GM19099 (cell line): ENCODE data around the gene KIRREL1.

Source experiments
- POLR2A ChIP-seq: IDR thresholded peaks from 3 replicates; pipeline ENCODE4 v1.6.1; 2011; ENCODE audit warnings: low read depth; ENCODE audit not compliant: insufficient read length; ENCODE audit errors: extremely low read depth

The KIRREL1 gene

DNA sequence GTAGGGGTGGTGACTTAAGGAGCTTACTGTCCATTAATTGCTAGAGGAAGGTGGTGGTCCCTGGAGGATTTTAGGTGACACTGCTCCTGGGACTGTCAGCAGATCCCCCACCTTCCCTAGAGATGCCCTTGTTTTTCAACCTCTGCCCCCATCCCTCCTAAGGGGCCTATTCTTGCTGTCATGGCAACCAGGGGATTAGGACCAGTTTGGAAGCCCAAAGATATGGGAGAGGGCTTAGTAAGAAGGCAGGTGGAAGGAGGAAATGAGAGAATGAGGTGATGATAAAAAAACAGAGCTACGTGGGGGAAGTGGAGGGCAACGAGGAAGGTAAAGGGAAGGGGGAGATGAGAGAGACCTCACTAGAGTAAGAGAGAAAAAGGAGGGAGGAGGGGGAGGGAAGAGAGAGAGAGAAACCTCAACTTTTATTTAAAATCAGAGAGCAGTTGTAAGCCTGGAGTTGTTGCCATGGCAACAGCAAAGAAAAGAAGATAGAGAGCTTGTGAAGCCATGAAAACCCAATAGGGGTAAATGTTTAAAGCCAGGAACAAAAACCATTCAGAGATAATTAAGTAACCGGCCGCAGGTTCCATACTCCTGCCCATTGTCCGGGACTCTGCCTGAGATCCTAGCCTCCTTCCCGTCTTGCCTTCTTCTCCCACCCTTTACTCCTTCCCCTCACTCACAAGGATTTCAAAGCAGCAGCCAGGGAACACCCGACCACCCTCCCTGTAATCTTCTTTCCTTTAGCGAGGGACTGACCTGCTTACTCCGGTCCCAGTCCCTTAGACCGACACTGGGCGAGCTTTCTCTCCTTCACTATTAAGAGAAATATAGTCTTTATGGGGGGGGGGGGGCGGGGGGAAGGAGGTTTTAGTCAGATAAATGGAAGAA, 20.6 kb downstream of the KIRREL1 start:
- TF ChIP-seq POLR2A: no peak

DNA sequence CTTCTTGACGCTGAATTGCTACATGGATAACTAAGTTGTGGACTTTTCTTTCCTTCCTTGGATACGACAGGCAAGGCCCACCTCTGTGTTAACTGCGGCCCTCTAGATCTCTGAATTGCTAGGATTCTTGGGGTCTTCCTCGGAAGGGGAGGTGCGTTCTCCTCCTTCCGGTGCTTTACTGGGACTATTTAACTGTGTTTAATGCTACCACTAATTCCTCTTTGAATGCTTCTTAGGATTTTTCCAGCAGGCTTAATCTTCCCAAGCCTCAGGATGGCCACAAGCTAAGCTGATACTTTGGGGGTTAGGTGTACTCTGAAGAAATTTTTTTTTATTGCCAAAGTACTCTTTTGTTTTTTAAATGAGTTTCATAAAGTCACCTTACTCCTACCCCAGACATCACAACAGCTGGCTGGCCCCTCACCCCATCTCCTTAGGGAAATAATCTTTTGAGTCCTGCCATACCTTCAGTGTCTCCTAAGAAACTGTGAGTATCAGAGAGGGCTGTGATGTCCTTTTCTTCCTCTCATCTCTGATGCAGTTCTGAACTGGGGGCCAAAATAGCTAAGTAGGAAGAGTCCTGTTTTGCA, 21.4 kb downstream of the KIRREL1 start:
- no peak for TF ChIP-seq POLR2A

DNA sequence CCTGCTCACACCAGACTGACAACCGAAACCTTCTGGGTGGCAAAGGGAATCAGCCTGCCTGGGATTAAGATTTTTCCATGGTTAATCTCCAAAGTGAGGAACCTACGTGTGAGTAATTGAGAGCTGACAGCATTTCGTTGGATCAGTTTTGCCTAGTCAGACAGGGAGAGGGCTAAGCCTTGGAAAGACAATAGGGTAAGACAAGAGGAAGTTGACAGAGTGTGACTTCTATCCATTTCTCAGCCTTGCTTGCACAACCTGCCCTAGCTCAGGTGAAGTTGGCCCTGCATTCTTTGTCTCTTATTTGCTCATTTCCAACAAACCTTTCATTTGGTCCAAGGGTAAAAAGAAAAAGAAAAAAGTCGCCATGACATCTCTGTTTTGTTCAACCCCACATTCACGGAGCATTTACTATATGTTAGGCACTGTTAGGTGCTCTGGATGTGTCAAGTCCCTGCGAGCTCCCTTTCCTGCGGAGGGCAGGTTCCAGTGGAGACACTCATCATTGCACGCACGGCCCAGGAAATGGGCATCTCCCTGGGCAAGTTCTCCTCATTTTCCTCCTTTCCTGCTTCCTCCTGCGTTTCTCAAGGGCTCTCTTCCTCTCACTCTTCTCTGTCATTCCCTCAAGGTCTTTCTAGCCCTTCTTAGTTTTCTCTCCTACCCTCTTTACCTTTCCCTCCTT, 23.3 kb downstream of the KIRREL1 start:
- TF ChIP-seq POLR2A: no peak

DNA sequence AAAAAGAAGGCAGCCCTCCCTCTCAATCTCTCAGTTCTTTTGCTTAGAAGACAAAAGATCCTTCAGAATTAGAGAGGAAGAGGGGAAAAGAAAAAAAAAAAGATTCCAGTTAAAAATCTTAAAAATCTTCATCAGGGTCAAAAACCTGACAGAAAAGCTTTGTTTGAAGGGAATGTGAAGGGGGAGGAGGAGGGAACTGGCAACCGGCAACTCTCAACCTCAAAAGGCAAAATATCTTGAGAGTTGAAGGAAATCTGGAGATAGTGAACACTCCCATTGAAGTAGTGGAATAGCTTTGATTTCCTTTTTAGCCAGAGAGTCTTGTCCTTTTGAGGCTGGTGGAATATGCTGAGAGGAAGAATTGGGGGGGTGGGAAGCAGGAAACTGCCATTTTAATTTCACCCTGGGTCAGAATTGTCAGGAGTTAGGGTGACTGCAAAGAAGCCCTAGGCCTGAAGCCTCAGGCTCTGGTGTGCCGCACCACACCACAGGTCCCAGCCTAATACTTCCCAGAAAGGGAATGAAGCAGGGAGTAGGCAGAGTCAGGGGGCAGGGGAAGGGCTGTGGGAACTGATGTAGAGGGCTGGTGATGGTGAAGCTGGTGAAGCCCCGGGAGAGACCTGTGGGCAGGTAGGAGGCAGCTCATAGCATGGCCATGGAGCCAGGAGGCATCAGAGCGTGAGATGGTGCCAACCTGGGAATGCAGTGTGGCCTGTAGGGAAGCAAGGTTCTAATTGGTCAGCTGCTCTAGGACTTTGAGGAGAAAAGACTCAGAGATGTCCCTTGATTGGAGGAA, 24.6 kb downstream of the KIRREL1 start:
- no peak for TF ChIP-seq POLR2A

DNA sequence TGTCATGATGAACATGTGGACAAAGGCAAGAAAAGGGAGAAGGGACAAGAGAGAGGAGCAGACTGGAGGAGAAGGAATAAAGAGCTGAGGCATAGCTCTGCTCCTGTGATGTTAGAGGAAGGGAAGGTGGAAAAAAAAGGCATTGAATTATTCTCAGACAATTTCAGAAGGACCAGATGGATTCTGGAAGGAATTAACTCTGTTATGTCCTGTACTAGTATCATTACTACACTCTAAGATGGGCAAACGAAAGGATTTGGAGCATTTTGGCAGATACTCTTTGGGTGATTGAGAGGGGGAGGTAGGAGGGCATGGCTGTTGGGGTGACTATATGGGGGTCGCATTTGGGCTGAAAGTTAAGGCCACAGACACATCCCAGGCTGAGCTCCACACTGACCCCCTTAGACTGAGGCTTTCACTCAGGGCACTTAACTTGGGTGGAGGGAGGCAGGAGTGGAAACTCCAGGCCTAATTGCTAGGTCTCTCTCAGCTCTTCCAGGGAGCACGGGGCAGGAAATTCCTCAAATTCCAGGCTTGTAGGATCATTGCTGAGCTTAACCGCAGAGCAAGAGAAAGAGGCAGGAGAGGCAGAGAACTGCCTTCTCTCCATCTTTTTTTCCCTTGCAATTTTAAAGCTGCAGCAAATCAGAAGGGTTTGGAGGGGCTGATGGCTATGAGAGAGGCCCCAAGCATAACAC, 25.9 kb downstream of the KIRREL1 start:
- TF ChIP-seq POLR2A: no peak

DNA sequence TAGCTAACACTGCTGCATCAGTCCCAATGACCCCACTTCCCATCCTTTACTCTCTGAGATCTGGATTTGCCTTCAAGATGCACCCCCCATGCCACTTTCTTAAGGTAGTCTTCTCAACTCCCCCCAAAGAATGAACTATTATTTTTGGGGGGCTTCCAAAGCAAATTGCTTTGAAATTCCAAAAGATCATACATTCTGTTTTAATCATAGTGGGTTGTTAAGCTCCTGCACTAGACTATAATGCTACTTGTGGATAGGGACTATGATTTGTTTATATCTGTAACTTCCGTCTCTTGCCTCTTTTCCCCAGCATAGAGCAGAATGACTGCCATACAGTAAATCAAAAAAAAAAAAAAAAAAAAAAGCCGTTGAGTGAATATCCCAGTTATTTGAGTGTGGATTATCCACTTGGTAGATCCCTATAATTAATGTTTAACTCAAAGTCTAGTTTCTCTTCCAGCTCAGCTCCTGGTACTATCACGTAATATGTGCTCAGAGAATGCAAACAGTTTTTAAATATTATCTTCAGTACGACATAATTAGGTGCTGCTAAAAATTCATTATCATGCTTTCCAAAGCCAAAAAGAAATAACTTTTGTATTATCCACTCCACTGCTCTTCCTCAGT, 26.9 kb downstream of the KIRREL1 start:
- no peak for TF ChIP-seq POLR2A

DNA sequence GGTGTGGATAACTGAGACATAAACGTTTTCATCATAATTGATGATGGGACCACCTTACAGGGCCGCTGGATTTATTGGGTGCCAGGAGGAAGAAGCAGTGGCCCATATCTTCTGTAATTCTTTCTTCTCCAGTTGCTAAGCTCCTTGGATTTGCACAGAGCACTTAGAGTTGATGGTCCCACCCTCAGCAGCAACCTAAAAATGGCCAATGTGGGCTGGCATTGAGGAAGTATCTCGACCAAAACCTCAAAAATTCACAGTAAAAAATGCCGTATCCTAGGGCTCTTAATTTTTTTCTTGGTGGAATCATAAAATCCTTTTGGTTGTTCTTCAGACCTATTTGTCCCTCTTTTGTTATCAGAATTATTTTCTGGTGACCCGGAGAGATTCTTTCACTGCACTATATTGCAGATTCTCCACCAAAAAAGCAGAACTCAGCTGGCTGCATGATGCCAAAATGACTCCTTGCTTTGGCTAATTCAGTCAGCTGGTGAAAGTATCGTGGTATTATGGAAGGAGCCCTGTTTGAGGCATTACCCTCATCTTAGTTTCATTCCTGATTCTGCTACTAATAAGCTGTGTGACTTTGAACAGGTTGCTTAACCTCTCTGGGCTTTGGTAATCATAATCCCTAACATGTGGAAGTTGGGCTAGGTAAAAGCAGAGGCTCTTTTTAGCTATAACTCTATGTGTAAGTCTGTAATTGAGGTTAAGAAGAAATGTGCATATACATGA, 27.6 kb downstream of the KIRREL1 start:
- TF ChIP-seq POLR2A: no peak

DNA sequence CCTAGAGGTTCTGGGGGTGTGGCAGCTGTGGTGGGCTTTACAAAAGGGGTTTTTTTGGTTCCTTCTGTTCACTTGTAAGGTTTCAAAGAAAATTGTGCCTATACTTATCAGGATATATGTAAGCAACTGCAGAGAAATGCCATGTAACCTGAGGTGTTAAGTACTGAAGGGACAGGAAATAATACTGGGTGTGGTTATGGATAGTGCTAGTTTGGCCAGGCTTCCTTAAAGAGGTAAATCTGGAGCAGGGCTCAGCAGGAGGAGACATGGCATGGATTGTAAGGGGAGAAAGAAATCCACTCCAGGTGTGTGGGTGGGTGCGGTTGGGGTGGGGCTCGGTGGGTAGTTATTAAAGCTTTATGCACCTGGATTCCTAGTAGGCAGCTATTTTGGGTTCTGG, 28.3 kb downstream of the KIRREL1 start:
- TF ChIP-seq POLR2A: no peak

DNA sequence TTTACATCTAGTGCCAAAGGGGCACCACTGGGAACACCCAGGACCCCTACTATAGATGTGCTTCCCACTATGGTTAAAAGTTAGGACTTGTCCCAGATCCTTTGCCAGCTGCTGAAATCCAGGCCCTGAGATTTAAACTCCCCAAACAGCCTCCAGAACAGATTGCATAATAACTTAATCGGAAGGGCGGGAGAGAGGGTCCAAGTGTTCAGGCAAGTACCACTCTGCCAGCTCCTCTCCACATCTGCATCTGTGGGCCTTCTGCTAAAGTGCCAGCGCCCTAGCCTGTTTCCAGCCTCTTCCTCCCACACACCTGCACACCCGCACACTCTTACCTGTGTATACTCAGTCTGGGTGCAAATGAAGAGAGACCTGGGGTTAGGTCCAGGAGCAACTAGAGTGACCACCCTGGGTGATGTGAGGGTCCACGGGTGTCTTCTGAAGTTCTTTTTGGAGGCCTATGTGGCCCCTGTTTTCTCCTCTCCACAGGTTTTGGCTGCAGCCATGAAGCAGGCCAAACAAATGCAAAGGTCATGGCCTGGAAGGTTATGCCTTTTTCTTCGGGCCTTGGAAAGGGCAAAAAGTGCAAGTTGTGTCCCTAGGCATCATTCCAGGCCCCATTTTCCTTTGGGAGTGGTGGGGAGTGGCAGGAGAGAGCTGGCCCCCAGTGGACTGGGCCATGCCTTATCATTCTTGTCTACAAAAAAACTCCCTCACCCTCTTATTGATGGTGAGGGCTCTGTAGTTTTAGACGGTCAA, 29.3 kb downstream of the KIRREL1 start:
- no peak for TF ChIP-seq POLR2A

DNA sequence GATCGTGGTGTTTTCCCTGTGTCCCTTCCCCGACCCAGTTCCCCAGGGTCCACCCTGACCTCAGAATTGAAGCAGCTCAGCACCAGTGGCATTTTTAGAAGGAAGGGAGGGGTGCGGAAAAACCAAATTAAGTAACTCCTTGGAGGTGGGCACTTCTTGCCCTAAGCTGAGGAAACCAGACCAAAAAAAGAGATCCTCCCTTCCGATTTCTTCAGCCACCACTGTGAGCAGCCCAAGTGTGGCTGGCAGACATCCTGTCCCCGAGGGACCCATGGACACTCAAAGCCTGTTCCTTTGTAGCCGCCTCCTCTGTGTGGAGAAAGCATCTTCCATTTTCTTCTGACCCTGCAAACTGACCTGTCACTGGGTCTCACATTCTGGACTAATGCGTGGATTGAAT, 31.3 kb downstream of the KIRREL1 start:
- TF ChIP-seq POLR2A: no peak

DNA sequence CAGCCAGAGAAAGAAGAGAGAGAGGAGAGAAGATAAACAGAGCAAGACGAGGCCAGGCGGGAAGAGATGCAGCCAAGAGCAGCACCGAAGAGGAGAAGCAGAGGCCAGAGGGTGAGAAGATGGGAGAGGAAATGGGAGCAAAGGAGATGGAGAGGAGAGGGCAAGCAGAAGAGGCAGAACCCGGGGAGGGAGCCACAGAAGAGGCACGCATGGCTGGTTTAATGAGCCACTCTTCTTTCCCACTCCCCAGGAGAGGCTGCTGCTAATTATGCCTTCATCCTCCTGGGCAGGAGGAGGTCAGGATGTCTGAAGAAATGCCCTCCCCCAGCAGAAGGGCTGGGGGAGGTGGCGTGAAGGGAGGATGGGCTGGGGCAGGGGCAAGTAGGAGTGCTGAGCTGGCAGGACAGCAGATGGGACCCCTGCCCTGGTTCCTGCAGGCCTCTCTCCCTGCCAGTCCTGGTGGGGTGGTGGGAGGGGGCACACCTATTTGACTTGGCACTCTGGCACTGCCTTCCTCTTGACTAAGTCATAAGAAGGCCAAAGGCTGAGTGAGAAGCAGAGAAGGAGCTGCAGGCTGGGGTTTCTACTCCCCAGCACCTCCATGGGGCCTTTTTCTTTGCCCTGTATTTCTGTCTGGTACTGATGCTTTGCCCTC, 32.3 kb downstream of the KIRREL1 start:
- TF ChIP-seq POLR2A: no peak

DNA sequence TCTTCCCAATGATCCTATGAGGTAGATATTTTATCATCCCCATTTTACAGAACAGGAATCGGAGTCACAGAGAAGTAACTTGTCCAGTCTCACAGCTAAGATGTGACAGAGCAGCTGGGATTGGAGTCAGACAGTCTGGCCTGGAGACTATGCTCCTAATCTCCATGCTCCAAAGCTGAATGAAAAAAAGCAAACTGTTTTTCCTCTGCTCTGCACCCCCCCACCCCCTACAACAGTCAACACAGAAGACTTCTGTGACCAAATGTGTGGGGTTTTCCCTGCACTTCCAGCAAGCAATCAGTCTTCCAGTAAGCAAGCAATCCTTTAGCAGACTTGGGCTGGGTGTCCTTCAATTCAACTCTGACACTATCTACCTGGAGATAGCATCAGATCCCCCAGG, 33.2 kb downstream of the KIRREL1 start:
- no peak for TF ChIP-seq POLR2A
